Measurements from ENCODE around the gene ACAP1.

GRCh38 chr17:7292729-7293128 lies 43.6 kb upstream of the ACAP1 start:
- TF ChIP-seq CTCF (conservative IDR thresholded peaks at IDR 0.05 in 1 of 2, IDR thresholded peaks at IDR 0.05 in 1 of 2; ENCODE audit: low read depth in 1 of 2, low read length in 2 of 2), result no peak
- no peak for TF ChIP-seq EZH2 (IDR thresholded peaks at IDR 0.05; ENCODE audit: low read length, missing control alignments)
